Peyer's patch (tissue), 4 donors: Measurements from ENCODE around the gene SWT1. TPM values are rescaled to one million over a fixed set of nuclear protein-coding genes. Genes with fewer than 3 reads are reported as not detected.
"Not testable (repeated sequence)": the region's sequence is repeated elsewhere in the genome, so short reads cannot be mapped to it uniquely, and the experiment has no call there.

Source experiments
- DNase-seq, 3 donors: peaks; one replicate each; pipeline ENCODE4 v3.0.0-alpha.2; 2017 to 2019
- H3K27ac ChIP-seq, 4 donors: fragments of 200-600 bp; sonication (generic); one replicate each; pipeline ENCODE4 v1.5.1; 2016 to 2019
- H3K27me3 ChIP-seq, 2 donors: fragments of 200-600 bp; sonication (generic); one replicate each; pipeline ENCODE4 v1.5.1; 2019
- H3K36me3 ChIP-seq, 3 donors: fragments of 200-600 bp; sonication (generic); one replicate each; pipeline ENCODE4 v1.5.1; 2016 to 2019
- H3K4me1 ChIP-seq, 4 donors: fragments of 200-600 bp; sonication (generic); one replicate each; pipeline ENCODE4 v1.5.1; 2016 to 2019
- H3K4me3 ChIP-seq, 4 donors: fragments of 200-600 bp; sonication (generic); 1 replicate in 3 of 4; 2 replicates in 1 of 4; pipeline ENCODE4 v1.5.1; 2016 to 2019; ENCODE audit warnings: mild to moderate bottlenecking in 1 of 4
- H3K9me3 ChIP-seq, 4 donors: fragments of 200-600 bp; sonication (generic); one replicate each; pipeline ENCODE4 v1.5.1; 2016 to 2019; ENCODE audit warnings: mild to moderate bottlenecking in 1 of 4
- CTCF ChIP-seq, 6 experiments: fragments of 450-650 bp in 4 of 6; fragments of 200-600 bp in 2 of 6; sonication (generic) in 1 of 6; IDR thresholded peaks; one replicate each; pipeline ENCODE4 v1.5.1; 2017 to 2019; ENCODE audit warnings: antibody characterized with exemption in 6 of 6, mild to moderate bottlenecking in 3 of 6, moderate library complexity in 1 of 6
- POLR2A ChIP-seq, 2 donors: fragments of 450-650 bp; IDR thresholded peaks; one replicate each; pipeline ENCODE4 v1.5.1; 2017; ENCODE audit warnings: antibody characterized with exemption in 2 of 2, mild to moderate bottlenecking in 2 of 2, moderate library complexity in 2 of 2
- total RNA-seq, 4 donors: library from RNA; depleted of rRNA; stranded (reverse); fragments of >200 nt; gene quantifications; one replicate each; pipeline ENCODE4 v1.1.0, GENCODE V29; 2016

The SWT1 gene
- total RNA-seq, 4 donors from 2014 or later = 6.0 to 21.5 (median 8.6) TPM

- DNase-seq = no peak
- H3K4me3 ChIP-seq = no peak overlapping the region
- H3K9me3 ChIP-seq = peaks cover 0 to under 1% (median 0%) of the 10 kb centered on the region in 4 donors
- H3K36me3 ChIP-seq = peaks cover 0 to 3% (median 0%) of the 10 kb centered on the region in 3 donors
- H3K4me1 ChIP-seq = no peaks in the 10 kb centered on the region
- no peak overlapping the region for H3K27ac ChIP-seq
- TF ChIP-seq POLR2A (IDR thresholded peaks at IDR 0.05) = no peak
- TF ChIP-seq CTCF (IDR thresholded peaks at IDR 0.05) = no peak
- H3K27me3 ChIP-seq = no peaks in the 10 kb centered on the region
Observed at GRCh38 chr1:185228979-185229378, 72.0 kb downstream of the SWT1 start.

- Histone ChIP-seq H3K27me3 (no peaks in the 10 kb centered on the region), H3K27ac (no peak overlapping the region), H3K4me1 (no peaks in the 10 kb centered on the region), H3K9me3 (no peaks in the 10 kb centered on the region), H3K4me3 (no peak overlapping the region), H3K36me3 (peaks cover 0 to 3% (median 0%) of the 10 kb centered on the region in 3 donors)
- TF ChIP-seq CTCF (IDR thresholded peaks at IDR 0.05) (no peak), POLR2A (IDR thresholded peaks at IDR 0.05) (no peak)
- DNase-seq = no peak
Observed at GRCh38 chr1:185229981-185230380, 73.0 kb downstream of the SWT1 start.

GRCh38 chr1:185232874-185233273 is 75.9 kb downstream of the SWT1 start:
- TF ChIP-seq CTCF (IDR thresholded peaks at IDR 0.05) = no peak
- TF ChIP-seq POLR2A (IDR thresholded peaks at IDR 0.05) = no peak
- H3K4me1 ChIP-seq = no peaks in the 10 kb centered on the region

GRCh38 chr1:185234183-185234582 is 77.2 kb downstream of the SWT1 start:
- DNase-seq, H3K4me3 ChIP-seq, H3K4me1 ChIP-seq, H3K9me3 ChIP-seq, H3K36me3 ChIP-seq, H3K27me3 ChIP-seq, H3K27ac ChIP-seq: not testable (repeated sequence)

More at GRCh38 chr1:185232874-185233273, 75.9 kb downstream of the SWT1 start:
- H3K4me3 ChIP-seq = no peak overlapping the region
- no peaks in the 10 kb centered on the region for H3K9me3 ChIP-seq
- no peak overlapping the region for H3K27ac ChIP-seq
- no peak for DNase-seq
- no peaks in the 10 kb centered on the region for H3K27me3 ChIP-seq
- H3K36me3 ChIP-seq = peaks cover 0 to 3% (median 0%) of the 10 kb centered on the region in 3 donors

- H3K27ac ChIP-seq, H3K27me3 ChIP-seq, H3K9me3 ChIP-seq, H3K4me1 ChIP-seq, H3K4me3 ChIP-seq, H3K36me3 ChIP-seq, DNase-seq: not testable (repeated sequence)
Observed at GRCh38 chr1:185237176-185237575, 80.2 kb downstream of the SWT1 start.

- H3K27me3 ChIP-seq = no peaks in the 10 kb centered on the region
- H3K27ac ChIP-seq = no peak overlapping the region
- no peak overlapping the region for H3K4me3 ChIP-seq
- H3K9me3 ChIP-seq = no peaks in the 10 kb centered on the region
- TF ChIP-seq POLR2A (IDR thresholded peaks at IDR 0.05) (no peak), CTCF (IDR thresholded peaks at IDR 0.05) (no peak)
- no peaks in the 10 kb centered on the region for H3K4me1 ChIP-seq
- peaks cover 0 to 3% (median 0%) of the 10 kb centered on the region in 3 donors for H3K36me3 ChIP-seq
- DNase-seq = no peak
Observed at GRCh38 chr1:185237661-185238060, 80.7 kb downstream of the SWT1 start.

- no peak for DNase-seq
- Histone ChIP-seq H3K27ac (no peak overlapping the region), H3K4me1 (no peaks in the 10 kb centered on the region), H3K4me3 (no peak overlapping the region), H3K9me3 (no peaks in the 10 kb centered on the region), H3K27me3 (no peaks in the 10 kb centered on the region), H3K36me3 (no peaks in the 10 kb centered on the region)
- no peak for TF ChIP-seq POLR2A (IDR thresholded peaks at IDR 0.05)
- TF ChIP-seq CTCF (IDR thresholded peaks at IDR 0.05) = peak in 4 of 6 experiments; percentile 43 to 57 (median 50)
Observed at GRCh38 chr1:185238447-185238846, 81.5 kb downstream of the SWT1 start.
